NCI-H2081 (cell line): ENCODE data around the gene DNAJC22.
"Not testable (repeated sequence)": the region's sequence is repeated elsewhere in the genome, so short reads cannot be mapped to it uniquely, and the experiment has no call there.

ENCODE experiments used
- DNase-seq, 2 experiments: peaks; one replicate each; lab custom pipeline; 2025; lab: John Stamatoyannopoulos, UW

The DNAJC22 gene

DNA sequence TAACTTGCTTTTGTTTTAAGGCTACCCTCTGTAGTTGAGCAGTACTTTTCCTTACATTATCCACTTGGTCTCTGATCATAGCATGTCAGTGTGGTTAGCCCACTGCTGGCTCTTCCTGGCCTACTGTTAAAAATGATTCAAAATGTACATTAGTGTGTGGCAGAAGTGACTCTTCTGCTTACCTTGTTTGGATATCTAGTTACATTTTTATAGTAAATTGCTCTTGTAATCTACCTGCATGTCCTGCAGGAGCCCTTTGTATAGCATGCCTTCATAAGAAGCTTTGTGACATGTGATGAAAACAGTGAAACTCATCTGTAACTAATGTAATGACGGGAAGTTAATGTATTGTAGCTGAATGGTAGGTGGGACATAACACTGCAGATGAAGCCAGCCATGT lies 28.7 kb downstream of the DNAJC22 start:
- DNase-seq: peak in 1 of 2 experiments; percentile 3

GRCh38 chr12:49377386-49377785 lies 30.7 kb downstream of the DNAJC22 start:
- DNase-seq: no peak

DNA sequence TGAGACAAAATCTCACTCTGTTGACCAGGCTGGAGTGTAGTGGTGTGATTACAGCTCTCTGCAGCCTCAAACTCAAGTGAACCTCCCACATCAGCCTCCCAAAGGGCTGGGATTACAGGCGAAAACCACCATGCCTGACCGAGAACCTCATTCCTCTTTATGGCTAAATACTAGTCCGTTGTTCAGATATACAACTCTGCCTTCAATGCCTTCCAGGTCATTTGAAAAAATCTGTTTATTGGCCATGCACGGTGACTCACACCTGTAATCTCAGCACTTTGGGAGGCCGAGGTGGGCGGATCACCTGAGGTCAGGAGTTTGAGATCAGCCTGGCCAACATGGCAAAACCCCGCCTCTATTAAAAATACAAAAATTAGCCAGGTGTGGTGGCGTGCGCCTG lies 33.5 kb downstream of the DNAJC22 start:
- DNase-seq: not testable (repeated sequence)

- DNase-seq: no peak
These were observed 42.1 kb downstream of the DNAJC22 start for GRCh38 chr12:49388682-49389386.

GRCh38 chr12:49389387-49389703 lies 42.7 kb downstream of the DNAJC22 start:
- DNase-seq: no peak

GRCh38 chr12:49397000-49397399 lies 50.3 kb downstream of the DNAJC22 start:
- DNase-seq: no peak

GRCh38 chr12:49400304-49400703 lies 53.6 kb downstream of the DNAJC22 start:
- DNase-seq: no peak
